ENCODE results near the gene CAMK2D. TPM values are rescaled to one million over a fixed set of nuclear protein-coding genes. Genes with fewer than 3 reads are reported as not detected.

The CAMK2D gene
- total RNA-seq, 2 experiments from 2014 or later = 62.8 to 66.1 TPM

DNA sequence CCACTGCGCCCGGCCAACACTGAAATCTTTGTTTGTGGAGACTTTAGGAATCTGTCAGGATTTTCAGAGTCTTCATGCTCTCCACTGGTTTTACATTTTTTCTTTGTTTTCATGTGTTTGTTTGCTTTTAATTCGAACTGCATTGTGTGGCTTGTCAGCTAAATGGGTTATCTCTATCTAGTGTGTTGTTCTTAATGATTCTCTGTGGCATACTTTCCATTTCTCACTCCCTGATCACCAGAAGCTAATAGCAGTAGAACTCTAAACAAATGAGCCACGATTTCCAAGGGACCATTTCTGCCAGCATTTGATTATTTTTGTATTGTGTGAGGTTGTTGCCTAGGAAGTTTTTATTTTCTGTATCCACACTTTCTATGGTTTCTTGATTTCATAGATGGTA, 352.4 kb downstream of the CAMK2D start:
- TF ChIP-seq, protein P1, sequence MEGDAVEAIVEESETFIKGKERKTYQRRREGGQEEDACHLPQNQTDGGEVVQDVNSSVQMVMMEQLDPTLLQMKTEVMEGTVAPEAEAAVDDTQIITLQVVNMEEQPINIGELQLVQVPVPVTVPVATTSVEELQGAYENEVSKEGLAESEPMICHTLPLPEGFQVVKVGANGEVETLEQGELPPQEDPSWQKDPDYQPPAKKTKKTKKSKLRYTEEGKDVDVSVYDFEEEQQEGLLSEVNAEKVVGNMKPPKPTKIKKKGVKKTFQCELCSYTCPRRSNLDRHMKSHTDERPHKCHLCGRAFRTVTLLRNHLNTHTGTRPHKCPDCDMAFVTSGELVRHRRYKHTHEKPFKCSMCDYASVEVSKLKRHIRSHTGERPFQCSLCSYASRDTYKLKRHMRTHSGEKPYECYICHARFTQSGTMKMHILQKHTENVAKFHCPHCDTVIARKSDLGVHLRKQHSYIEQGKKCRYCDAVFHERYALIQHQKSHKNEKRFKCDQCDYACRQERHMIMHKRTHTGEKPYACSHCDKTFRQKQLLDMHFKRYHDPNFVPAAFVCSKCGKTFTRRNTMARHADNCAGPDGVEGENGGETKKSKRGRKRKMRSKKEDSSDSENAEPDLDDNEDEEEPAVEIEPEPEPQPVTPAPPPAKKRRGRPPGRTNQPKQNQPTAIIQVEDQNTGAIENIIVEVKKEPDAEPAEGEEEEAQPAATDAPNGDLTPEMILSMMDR (IDR thresholded peaks at IDR 0.05) = no peak
- H3K27ac Mint-ChIP-seq = no peak overlapping the region
- ATAC-seq (no peak), DNase-seq (no peak)
- intact Hi-C loops (cut with micrococcal nuclease) = no loop called here
- peaks cover 5% of the 10 kb centered on the region for H3K27me3 Mint-ChIP-seq
- CTCF ChIA-PET = interaction anchor here (1.1 kb wide), 1 partner anchor 14 kb away, joined by 4 read pairs; no protein-coding TSS in a partner anchor
- no peak overlapping the region for H3K4me3 Mint-ChIP-seq
- H3K36me3 Mint-ChIP-seq (ENCODE audit: low read depth) = no peaks in the 10 kb centered on the region
- POLR2A ChIA-PET = no interaction called here
- H3K9me3 Mint-ChIP-seq = no peaks in the 10 kb centered on the region
- peaks cover 4% of the 10 kb centered on the region for H3K4me1 Mint-ChIP-seq (ENCODE audit: low read depth)

DNA sequence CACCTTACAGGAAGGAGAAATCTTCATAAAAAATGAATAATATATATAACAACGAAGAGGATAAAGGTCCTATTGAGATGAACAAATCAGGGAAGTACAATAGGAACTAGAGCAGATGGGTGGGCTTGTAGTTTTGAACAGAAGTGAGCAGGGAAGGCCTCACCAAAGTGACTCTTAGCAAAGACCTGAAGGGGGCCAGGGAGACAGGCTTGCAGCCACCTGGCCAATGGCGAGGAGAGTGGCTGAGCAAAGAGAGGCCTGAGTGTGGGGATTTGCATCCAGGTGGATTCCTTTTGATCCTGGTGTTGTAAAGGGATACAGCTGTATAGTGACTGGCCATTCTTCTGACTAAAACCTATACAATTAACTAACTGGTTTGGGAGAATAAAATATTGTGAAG, 354.1 kb downstream of the CAMK2D start:
- POLR2A ChIA-PET = no interaction called here

DNA sequence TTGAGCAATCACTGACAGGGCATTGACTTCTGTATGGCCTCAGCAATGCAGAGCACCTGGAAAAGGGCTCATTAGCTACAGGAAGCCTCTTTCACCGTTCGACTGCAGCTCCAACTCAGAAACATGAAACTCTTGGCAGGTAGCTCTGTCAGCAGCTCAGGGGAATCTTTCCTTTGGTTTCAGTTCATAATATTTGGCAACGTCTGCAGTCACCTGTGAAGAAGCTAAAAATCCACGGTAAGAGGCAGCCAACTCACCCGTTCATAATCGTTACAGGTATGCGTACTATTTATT, 354.9 kb downstream of the CAMK2D start:
- Mint-ChIP-seq H3K4me3 (no peak overlapping the region), H3K9me3 (no peaks in the 10 kb centered on the region), H3K27me3 (peaks cover 8% of the 10 kb centered on the region), H3K27ac (no peak overlapping the region), H3K36me3 (ENCODE audit: low read depth) (no peaks in the 10 kb centered on the region), H3K4me1 (ENCODE audit: low read depth) (peaks cover 4% of the 10 kb centered on the region)
- intact Hi-C loops (cut with micrococcal nuclease) = no loop called here
- ATAC-seq (no peak), DNase-seq (no peak)
- ChIA-PET POLR2A (no interaction called here), CTCF (interaction anchor here (1.4 kb wide), 1 partner anchor 11 kb away, joined by 6 read pairs; no protein-coding TSS in a partner anchor)
- TF ChIP-seq, protein P1 (IDR thresholded peaks at IDR 0.05) = no peak

More for the DNA sequence above, 354.1 kb downstream of the CAMK2D start:
- H3K9me3 Mint-ChIP-seq = no peaks in the 10 kb centered on the region
- H3K4me1 Mint-ChIP-seq (ENCODE audit: low read depth) = peaks cover 4% of the 10 kb centered on the region
- peaks cover 9% of the 10 kb centered on the region for H3K27me3 Mint-ChIP-seq
- ATAC-seq (no peak), DNase-seq (no peak)
- TF ChIP-seq, protein P1 (IDR thresholded peaks at IDR 0.05) = no peak
- H3K36me3 Mint-ChIP-seq (ENCODE audit: low read depth) = no peaks in the 10 kb centered on the region
- no peak overlapping the region for H3K27ac Mint-ChIP-seq
- CTCF ChIA-PET = interaction anchor here (1.4 kb wide), 1 partner anchor 12 kb away, joined by 6 read pairs; no protein-coding TSS in a partner anchor
- no peak overlapping the region for H3K4me3 Mint-ChIP-seq
- intact Hi-C loops (cut with micrococcal nuclease) = no loop called here

DNA sequence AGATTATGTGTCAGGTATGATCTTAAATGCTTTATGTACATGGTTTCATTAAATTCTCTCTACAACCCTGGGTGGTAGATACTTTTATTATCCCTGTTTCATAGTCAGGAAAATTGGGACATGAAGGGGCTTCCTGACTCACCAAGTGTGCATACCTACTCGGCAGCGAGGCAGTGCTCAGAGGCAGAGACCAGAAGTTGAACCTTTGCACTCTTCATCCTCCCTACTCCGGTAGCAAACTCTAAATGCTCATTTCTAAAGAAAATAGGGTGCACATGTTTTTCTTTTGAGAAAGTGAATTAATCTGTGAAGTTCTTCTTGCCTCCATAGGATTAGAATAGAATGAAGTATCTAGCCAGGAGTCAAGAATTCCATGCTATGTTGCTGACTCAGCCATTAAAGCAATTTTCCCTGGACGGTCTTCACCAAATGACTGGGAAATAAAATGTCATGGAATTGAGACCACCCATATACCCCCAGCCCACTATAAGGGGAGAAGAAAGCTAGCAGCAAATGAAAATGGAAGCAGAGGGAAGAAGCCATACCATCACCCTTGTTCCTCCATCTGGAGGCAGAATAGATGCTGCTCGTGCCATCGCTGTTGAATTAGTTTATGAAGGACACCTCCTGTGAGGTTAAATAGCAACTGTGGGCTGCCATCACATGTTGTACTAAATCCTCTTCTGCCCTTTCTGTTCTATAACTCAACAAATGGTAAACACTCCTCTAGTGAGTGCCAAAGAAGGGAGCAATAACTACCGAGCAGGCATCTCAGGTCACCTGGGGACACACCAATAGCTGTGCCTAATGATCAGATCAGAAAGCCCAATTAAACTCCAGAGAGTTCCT, 355.4 kb downstream of the CAMK2D start:
- no peaks in the 10 kb centered on the region for H3K9me3 Mint-ChIP-seq
- TF ChIP-seq, protein P1 (IDR thresholded peaks at IDR 0.05) = no peak
- DNase-seq (no peak), ATAC-seq (no peak)
- H3K27ac Mint-ChIP-seq = no peak overlapping the region
- H3K36me3 Mint-ChIP-seq (ENCODE audit: low read depth) = no peaks in the 10 kb centered on the region
- intact Hi-C loops (cut with micrococcal nuclease) = no loop called here
- peaks cover 4% of the 10 kb centered on the region for H3K4me1 Mint-ChIP-seq (ENCODE audit: low read depth)
- H3K27me3 Mint-ChIP-seq = peaks cover 8% of the 10 kb centered on the region
- ChIA-PET CTCF (interaction anchor here (2.9 kb wide), 1 partner anchor 11 kb away, joined by 25 read pairs; no protein-coding TSS in a partner anchor), POLR2A (no interaction called here)
- H3K4me3 Mint-ChIP-seq = no peak overlapping the region

- TF ChIP-seq, protein P1 (IDR thresholded peaks at IDR 0.05) = no peak
- H3K27ac Mint-ChIP-seq = no peak overlapping the region
- intact Hi-C loops (cut with micrococcal nuclease) = no loop called here
- DNase-seq = no peak
- H3K4me1 Mint-ChIP-seq (ENCODE audit: low read depth) = no peaks in the 10 kb centered on the region
- ATAC-seq = no peak
- no peak overlapping the region for H3K4me3 Mint-ChIP-seq
- ChIA-PET CTCF (interaction anchor here (2.9 kb wide), 1 partner anchor 10 kb away, joined by 25 read pairs; no protein-coding TSS in a partner anchor), POLR2A (no interaction called here)
- peaks cover 8% of the 10 kb centered on the region for H3K27me3 Mint-ChIP-seq
- H3K36me3 Mint-ChIP-seq (ENCODE audit: low read depth) = no peaks in the 10 kb centered on the region
- no peaks in the 10 kb centered on the region for H3K9me3 Mint-ChIP-seq
Observed at GRCh38 chr4:113404841-113405240, 356.7 kb downstream of the CAMK2D start.
